ENCODE results near the gene OR4X2. TPM values are rescaled to one million over a fixed set of nuclear protein-coding genes. Genes with fewer than 3 reads are reported as not detected.

Gene OR4X2, protein sequence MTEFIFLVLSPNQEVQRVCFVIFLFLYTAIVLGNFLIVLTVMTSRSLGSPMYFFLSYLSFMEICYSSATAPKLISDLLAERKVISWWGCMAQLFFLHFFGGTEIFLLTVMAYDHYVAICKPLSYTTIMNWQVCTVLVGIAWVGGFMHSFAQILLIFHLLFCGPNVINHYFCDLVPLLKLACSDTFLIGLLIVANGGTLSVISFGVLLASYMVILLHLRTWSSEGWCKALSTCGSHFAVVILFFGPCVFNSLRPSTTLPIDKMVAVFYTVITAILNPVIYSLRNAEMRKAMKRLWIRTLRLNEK
- total RNA-seq (2022; extraction: Qiagen RNA extraction; ENCODE audit: low read depth): not detected in 5 replicates

DNA sequence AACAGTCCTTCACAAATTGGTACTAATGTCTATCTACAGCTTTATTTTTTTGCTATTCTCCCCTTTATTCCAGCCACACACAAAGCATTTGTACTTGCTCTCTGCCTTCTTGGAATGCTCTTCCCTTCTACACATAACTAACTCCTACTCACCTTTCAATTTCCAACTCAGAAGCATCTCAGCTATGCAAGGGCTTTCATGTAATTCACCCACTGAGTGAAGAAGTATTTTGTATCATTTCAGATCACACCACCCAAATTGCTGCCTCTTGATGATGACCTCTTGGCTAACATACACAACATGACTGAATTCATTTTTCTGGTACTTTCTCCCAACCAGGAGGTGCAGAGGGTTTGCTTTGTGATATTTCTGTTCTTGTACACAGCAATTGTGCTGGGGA, at the start of gene OR4X2:
Gene OR4X2, plus strand, starts transcription at position 301 of the 400 bp plus-strand sequence. Its CDS starts 0 bp downstream, at position 301.

DNA sequence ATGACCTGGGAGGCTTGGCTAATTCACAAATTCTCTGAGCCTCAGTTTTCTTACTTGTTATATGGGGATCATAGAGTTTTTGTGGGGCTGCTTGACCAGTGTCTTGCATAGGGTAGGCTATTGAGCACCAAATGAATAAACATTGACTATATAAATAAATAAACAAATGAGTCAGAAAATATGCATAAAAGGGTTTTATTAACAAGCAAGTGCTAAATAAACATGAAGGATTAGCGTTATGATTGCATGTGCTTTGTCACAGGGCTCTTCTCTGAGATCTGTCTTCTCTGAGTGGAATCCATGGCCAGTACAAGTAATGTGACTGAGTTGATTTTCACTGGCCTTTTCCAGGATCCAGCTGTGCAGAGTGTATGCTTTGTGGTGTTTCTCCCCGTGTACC, 28.4 kb upstream of the OR4X2 start, which contains the start of gene OR4B1:
Gene OR4B1, plus strand, starts transcription at position 301 of the 400 bp plus-strand sequence. Its CDS starts 0 bp downstream, at position 301.

DNA sequence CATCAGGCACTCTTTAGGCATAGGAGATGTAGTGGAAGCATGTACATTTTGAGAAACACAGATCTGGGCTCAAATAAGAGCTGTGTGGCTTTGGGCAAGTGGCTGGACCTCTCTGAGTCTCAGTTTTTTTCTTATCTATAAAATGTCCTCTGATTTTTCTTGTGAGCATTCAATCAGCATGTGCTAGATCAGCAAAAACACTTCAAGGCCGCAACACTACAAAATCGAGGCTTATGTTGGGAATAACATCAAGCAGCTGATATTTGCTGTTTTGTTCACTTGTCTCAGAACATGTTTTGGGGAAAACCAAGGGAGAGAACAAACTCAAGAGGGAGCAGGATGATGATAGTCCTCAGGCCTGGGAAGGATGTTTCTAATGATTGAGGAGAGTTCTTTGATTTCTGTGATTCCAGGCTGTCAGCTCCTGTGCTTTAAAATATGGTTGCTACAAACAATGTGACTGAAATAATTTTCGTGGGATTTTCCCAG, 18.6 kb downstream of the OR4X2 start, which contains the start of gene OR4X1:
Gene OR4X1, plus strand, starts transcription at position 439 of the 489 bp plus-strand sequence. Its CDS starts 0 bp downstream, at position 439.

Other genes starting within 250 kb of the OR4X2 start
- gene OR4B1, start 28.3 kb upstream of the OR4X2 start, total RNA-seq (2022; extraction: Qiagen RNA extraction; ENCODE audit: low read depth): not detected in 5 replicates
- not detected in 5 replicates for gene OR4X1, start 18.8 kb downstream of the OR4X2 start, total RNA-seq (2022; extraction: Qiagen RNA extraction; ENCODE audit: low read depth)
- gene OR4S1, start 61.1 kb downstream of the OR4X2 start, total RNA-seq (2022; extraction: Qiagen RNA extraction; ENCODE audit: low read depth): not detected in 5 replicates
- gene OR4C3, start 79.8 kb downstream of the OR4X2 start, total RNA-seq (2022; extraction: Qiagen RNA extraction; ENCODE audit: low read depth): not detected in 5 replicates
- not detected in 5 replicates for gene OR4C5, start 121.4 kb downstream of the OR4X2 start, total RNA-seq (2022; extraction: Qiagen RNA extraction; ENCODE audit: low read depth)
- gene OR4A47, start 243.7 kb downstream of the OR4X2 start, total RNA-seq (2022; extraction: Qiagen RNA extraction; ENCODE audit: low read depth): not detected in 5 replicates